IPS-18c (cell line): ENCODE measurements around the gene FAM3C.

Experiments
- H3K4me3 ChIP-seq: 2 replicates; pipeline ENCODE4 v1.7.0; 2013; ENCODE audit warnings: low read depth, mild to moderate bottlenecking, low read length, moderate library complexity; ENCODE audit not compliant: insufficient read depth
- H3K9me3 ChIP-seq: one replicate; pipeline ENCODE4 v1.6.1; 2013; ENCODE audit warnings: mild to moderate bottlenecking, low read length, moderate library complexity; ENCODE audit not compliant: control insufficient read depth, insufficient read depth

Gene FAM3C

GRCh38 chr7:121355574-121355973 lies 40.5 kb downstream of the FAM3C start:
- H3K4me3 ChIP-seq, result no peak overlapping the region
- no peaks in the 10 kb centered on the region for H3K9me3 ChIP-seq

GRCh38 chr7:121352323-121352722 lies 43.8 kb downstream of the FAM3C start:
- no peak overlapping the region for H3K4me3 ChIP-seq

GRCh38 chr7:121351682-121352081 lies 44.4 kb downstream of the FAM3C start:
- Histone ChIP-seq H3K4me3 (no peak overlapping the region), H3K9me3 (no peaks in the 10 kb centered on the region)

More at GRCh38 chr7:121352323-121352722, 43.8 kb downstream of the FAM3C start:
- no peaks in the 10 kb centered on the region for H3K9me3 ChIP-seq

- Histone ChIP-seq H3K9me3 (no peaks in the 10 kb centered on the region), H3K4me3 (no peak overlapping the region)
Observed at GRCh38 chr7:121344497-121344896, 51.6 kb downstream of the FAM3C start.

- Histone ChIP-seq H3K4me3 (no peak overlapping the region), H3K9me3 (no peaks in the 10 kb centered on the region)
Observed at GRCh38 chr7:121344093-121344492, 52.0 kb downstream of the FAM3C start.

GRCh38 chr7:121343302-121343701 lies 52.8 kb downstream of the FAM3C start:
- H3K9me3 ChIP-seq, result no peaks in the 10 kb centered on the region
- no peak overlapping the region for H3K4me3 ChIP-seq

GRCh38 chr7:121342631-121343030 lies 53.5 kb downstream of the FAM3C start:
- no peaks in the 10 kb centered on the region for H3K9me3 ChIP-seq
- no peak overlapping the region for H3K4me3 ChIP-seq

- Histone ChIP-seq H3K4me3 (no peak overlapping the region), H3K9me3 (no peaks in the 10 kb centered on the region)
Observed at GRCh38 chr7:121341933-121342332, 54.2 kb downstream of the FAM3C start.

- H3K9me3 ChIP-seq, result no peaks in the 10 kb centered on the region
- H3K4me3 ChIP-seq, result no peak overlapping the region
Observed at GRCh38 chr7:121339082-121339481, 57.0 kb downstream of the FAM3C start.

- H3K4me3 ChIP-seq, result no peak overlapping the region
- H3K9me3 ChIP-seq, result no peaks in the 10 kb centered on the region
Observed at GRCh38 chr7:121337398-121337797, 58.7 kb downstream of the FAM3C start.

GRCh38 chr7:121336579-121336978 lies 59.5 kb downstream of the FAM3C start:
- H3K4me3 ChIP-seq, result no peak overlapping the region

GRCh38 chr7:121334875-121335648 lies 61.0 kb downstream of the FAM3C start:
- H3K9me3 ChIP-seq, result no peaks in the 10 kb centered on the region
- no peak overlapping the region for H3K4me3 ChIP-seq

More at GRCh38 chr7:121336579-121336978, 59.5 kb downstream of the FAM3C start:
- no peaks in the 10 kb centered on the region for H3K9me3 ChIP-seq

GRCh38 chr7:121334376-121334775 lies 61.7 kb downstream of the FAM3C start:
- Histone ChIP-seq H3K4me3 (no peak overlapping the region), H3K9me3 (no peaks in the 10 kb centered on the region)

GRCh38 chr7:121331574-121331973 lies 64.5 kb downstream of the FAM3C start:
- Histone ChIP-seq H3K9me3 (no peaks in the 10 kb centered on the region), H3K4me3 (no peak overlapping the region)

- Histone ChIP-seq H3K4me3 (no peak overlapping the region), H3K9me3 (no peaks in the 10 kb centered on the region)
Observed at GRCh38 chr7:121331048-121331447, 65.1 kb downstream of the FAM3C start.

GRCh38 chr7:121330053-121330833 lies 65.9 kb downstream of the FAM3C start:
- Histone ChIP-seq H3K9me3 (no peaks in the 10 kb centered on the region), H3K4me3 (peak overlapping the region; percentile 58)

GRCh38 chr7:121329191-121330052 lies 66.7 kb downstream of the FAM3C start:
- H3K4me3 ChIP-seq, result peak overlapping the region; percentile 58

More at GRCh38 chr7:121329191-121330052, 66.7 kb downstream of the FAM3C start:
- H3K9me3 ChIP-seq, result no peaks in the 10 kb centered on the region
